ENCODE results near the gene LRRC49. TPM values are rescaled to one million over a fixed set of nuclear protein-coding genes. Genes with fewer than 3 reads are reported as not detected.
A peak's percentile ranks its signal among the peaks of the same experiment; 100 is the strongest.

The LRRC49 gene
- total RNA-seq, 2 donors from 2014 or later, result 2.4 to 2.8 TPM

GRCh38 chr15:71072423-71072822 lies 179.8 kb downstream of the LRRC49 start:
- Histone ChIP-seq H3K4me3 (no peak overlapping the region), H3K4me1 (no peaks in the 10 kb centered on the region), H3K27me3 (no peaks in the 10 kb centered on the region), H3K36me3 (no peaks in the 10 kb centered on the region), H3K9me3 (no peaks in the 10 kb centered on the region), H3K27ac (no peak overlapping the region), H3K9ac (ENCODE audit: low read depth in 2 of 2, low read length in 2 of 2) (no peak overlapping the region)
- intact Hi-C loops (cut with DNase I), result no loop called here
- no peak for TF ChIP-seq CTCF (IDR thresholded peaks at IDR 0.05)
- DNase-seq, result no peak

- Histone ChIP-seq H3K27ac (peak overlapping the region; percentile 70), H3K36me3 (no peaks in the 10 kb centered on the region)
- no peak for TF ChIP-seq CTCF (IDR thresholded peaks at IDR 0.05)
These were observed 186.0 kb downstream of the LRRC49 start for GRCh38 chr15:71078506-71079207.

GRCh38 chr15:71079208-71080044 lies 186.8 kb downstream of the LRRC49 start:
- H3K27ac ChIP-seq, result peak overlapping the region; percentile 70
- H3K4me3 ChIP-seq, result no peak overlapping the region
- no peaks in the 10 kb centered on the region for H3K9me3 ChIP-seq
- peak; percentile 77 for DNase-seq
- TF ChIP-seq CTCF (IDR thresholded peaks at IDR 0.05), result no peak
- H3K36me3 ChIP-seq, result no peaks in the 10 kb centered on the region
- intact Hi-C loops (cut with DNase I), result no loop called here
- H3K9ac ChIP-seq (ENCODE audit: low read depth in 2 of 2, low read length in 2 of 2), result peak overlapping the region in 1 of 2 donors; percentile 75
- H3K4me1 ChIP-seq, result no peaks in the 10 kb centered on the region
- H3K27me3 ChIP-seq, result no peaks in the 10 kb centered on the region

More at GRCh38 chr15:71078506-71079207, 186.0 kb downstream of the LRRC49 start:
- no peaks in the 10 kb centered on the region for H3K9me3 ChIP-seq
- peak overlapping the region; percentile 25 to 75 for H3K9ac ChIP-seq (ENCODE audit: low read depth in 2 of 2, low read length in 2 of 2)
- H3K27me3 ChIP-seq, result no peaks in the 10 kb centered on the region
- peak; percentile 42 for DNase-seq
- H3K4me3 ChIP-seq, result no peak overlapping the region
- intact Hi-C loops (cut with DNase I), result no loop called here
- no peaks in the 10 kb centered on the region for H3K4me1 ChIP-seq

GRCh38 chr15:71080166-71080565 lies 187.5 kb downstream of the LRRC49 start:
- no peak for TF ChIP-seq CTCF (IDR thresholded peaks at IDR 0.05)
- H3K9ac ChIP-seq (ENCODE audit: low read depth in 2 of 2, low read length in 2 of 2), result peak overlapping the region in 1 of 2 donors; percentile 75

GRCh38 chr15:71080705-71081104 lies 188.1 kb downstream of the LRRC49 start:
- TF ChIP-seq CTCF (IDR thresholded peaks at IDR 0.05), result no peak
- H3K27ac ChIP-seq, result peak overlapping the region; percentile 70
- intact Hi-C loops (cut with DNase I), result no loop called here
- no peaks in the 10 kb centered on the region for H3K36me3 ChIP-seq
- no peak overlapping the region for H3K9ac ChIP-seq (ENCODE audit: low read depth in 2 of 2, low read length in 2 of 2)
- no peaks in the 10 kb centered on the region for H3K4me1 ChIP-seq
- no peak overlapping the region for H3K4me3 ChIP-seq
- H3K27me3 ChIP-seq, result no peaks in the 10 kb centered on the region
- no peaks in the 10 kb centered on the region for H3K9me3 ChIP-seq
- no peak for DNase-seq

More at GRCh38 chr15:71080166-71080565, 187.5 kb downstream of the LRRC49 start:
- no peaks in the 10 kb centered on the region for H3K27me3 ChIP-seq
- no peaks in the 10 kb centered on the region for H3K36me3 ChIP-seq
- no peak for DNase-seq
- H3K4me3 ChIP-seq, result no peak overlapping the region
- H3K9me3 ChIP-seq, result no peaks in the 10 kb centered on the region
- H3K4me1 ChIP-seq, result no peaks in the 10 kb centered on the region
- intact Hi-C loops (cut with DNase I), result no loop called here
- peak overlapping the region; percentile 70 for H3K27ac ChIP-seq
